Erythroblast (primary cell): Measurements from ENCODE around the gene ZNF740.

Experiments
- GATA1 ChIP-seq: IDR thresholded peaks from 2 replicates; pipeline ENCODE4 v1.6.1; 2011; ENCODE audit warnings: low read depth, mild to moderate bottlenecking, control low read depth, low read length, moderate library complexity
- POLR2A ChIP-seq: IDR thresholded peaks from 2 replicates; pipeline ENCODE4 v1.6.1; 2011; ENCODE audit warnings: mild to moderate bottlenecking, low read length

DNA sequence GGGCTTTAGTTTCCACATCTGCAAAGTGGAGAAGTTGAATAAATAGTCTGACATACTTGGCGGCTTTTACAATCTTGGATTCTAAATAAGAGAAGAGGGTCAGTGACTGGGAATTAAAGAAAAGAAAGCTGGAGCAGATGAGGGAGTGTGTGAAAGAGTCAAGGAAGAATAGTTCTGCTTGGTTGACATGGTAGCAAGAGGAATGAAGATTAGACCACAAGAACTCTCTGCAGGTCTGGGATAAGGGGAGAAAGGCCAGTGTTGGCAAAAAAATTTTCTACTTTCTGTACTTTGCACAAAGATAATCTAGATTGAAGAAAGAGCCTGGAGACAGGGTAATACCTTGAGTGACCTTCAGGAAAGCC is 20.6 kb downstream of the ZNF740 start:
- TF ChIP-seq POLR2A, result no peak
- TF ChIP-seq GATA1, result no peak
